Activated gamma-delta T cell (primary cell): ENCODE measurements around the gene OXLD1.
"Not testable (repeated sequence)": the region's sequence is repeated elsewhere in the genome, so short reads cannot be mapped to it uniquely, and the experiment has no call there.

Experiments
- DNase-seq: peaks from one replicate; lab custom pipeline; 2025; lab: John Stamatoyannopoulos, UW

Gene OXLD1

DNA sequence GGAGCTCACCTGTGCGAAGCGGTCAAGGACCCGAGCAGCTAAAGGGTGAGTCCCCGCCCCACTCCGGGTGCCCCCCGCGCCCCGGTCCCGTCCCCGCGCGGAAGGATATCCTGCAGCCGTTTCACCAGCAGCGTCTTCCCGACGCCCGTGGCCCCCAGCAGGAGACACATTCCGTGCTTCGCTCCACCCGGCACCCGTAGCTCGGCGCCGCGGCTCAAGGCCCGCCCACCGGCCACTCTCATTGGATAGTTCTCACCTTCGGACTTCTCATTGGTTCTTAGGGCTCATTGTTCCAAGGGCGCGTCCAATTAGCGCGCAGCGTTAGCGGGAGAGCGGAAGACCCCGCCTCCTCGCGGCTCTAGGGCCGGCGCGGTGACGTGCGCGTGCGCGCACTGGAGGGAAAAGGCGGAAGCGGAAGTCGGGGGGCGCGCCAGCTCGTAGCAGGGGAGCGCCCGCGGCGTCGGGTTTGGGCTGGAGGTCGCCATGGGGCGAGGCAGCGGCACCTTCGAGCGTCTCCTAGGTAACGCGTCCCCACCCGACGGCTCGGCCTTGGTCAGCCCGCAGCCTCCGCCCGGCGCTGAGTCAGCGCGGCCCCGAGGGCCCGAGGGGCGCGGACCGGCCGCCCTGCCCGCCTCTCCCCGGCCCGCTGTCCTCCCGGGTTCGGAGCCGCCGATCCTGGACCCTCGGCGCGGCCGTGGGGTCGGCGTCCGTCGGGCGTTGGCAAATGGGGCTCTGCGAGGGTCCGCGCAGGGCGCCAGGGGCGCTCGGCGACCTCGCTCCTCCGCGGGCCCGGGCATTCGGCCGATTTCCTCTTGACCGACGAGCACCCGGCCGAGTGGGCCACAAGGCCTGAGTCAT lies 17.4 kb upstream of the OXLD1 start, which contains the start of the genes ARL16 and HGS:
Gene ARL16, minus strand, starts transcription at position 214 of the 858 bp plus-strand sequence. Its CDS starts 44 bp downstream, at position 170.
Gene HGS, plus strand, starts transcription at position 428 of the 858 bp plus-strand sequence. Its CDS starts 56 bp downstream, at position 484.
- peak; percentile 93 for DNase-seq

DNA sequence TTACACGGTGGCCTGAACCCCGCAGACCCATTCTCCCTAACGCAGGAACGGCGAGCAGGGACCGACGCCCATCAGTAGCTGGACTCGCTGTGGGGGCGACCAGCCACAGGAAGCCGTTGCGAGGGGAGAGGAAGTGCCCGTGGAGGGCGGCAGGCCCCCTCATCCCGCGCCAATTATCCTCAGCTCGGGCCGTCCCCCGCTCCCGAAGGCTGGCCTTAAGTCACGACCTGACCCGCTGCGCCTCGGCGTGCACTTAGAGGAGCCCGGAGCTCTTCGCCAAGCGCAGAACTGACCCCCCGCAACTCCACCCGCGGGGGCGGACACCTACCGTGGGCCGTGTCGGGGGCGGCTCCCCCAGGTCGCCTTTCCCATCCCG lies 16.8 kb upstream of the OXLD1 start:
- no peak for DNase-seq

DNA sequence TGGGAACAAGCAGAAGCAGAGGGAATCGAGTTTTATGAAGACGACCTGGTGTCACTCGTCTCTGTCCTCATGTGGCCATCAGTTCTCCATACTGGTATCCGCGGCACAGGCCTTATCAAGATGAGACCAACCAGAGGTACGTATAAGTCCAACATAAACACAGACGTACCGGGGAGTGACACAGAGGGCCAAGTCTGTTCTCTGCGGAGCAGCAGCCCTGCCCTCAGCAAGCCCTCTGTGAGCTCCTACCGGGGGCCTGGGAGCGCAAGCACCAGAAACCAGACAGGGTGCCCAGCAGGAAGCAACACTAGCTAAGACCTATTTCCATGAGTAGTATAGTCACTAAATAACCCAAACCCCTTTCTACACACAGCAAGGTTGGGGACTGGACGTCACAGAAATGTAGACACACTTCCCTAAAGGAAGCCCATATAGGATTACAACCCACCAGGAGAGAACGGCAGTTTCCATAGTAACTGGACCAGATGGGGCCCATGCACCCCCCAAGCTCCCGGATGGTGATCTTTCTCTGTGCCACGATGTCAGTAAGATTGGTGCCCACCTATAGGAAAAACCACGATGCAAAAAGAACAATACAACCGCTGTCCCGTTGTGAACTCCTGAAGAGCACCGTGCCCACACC lies 16.3 kb upstream of the OXLD1 start:
- DNase-seq: no peak

DNA sequence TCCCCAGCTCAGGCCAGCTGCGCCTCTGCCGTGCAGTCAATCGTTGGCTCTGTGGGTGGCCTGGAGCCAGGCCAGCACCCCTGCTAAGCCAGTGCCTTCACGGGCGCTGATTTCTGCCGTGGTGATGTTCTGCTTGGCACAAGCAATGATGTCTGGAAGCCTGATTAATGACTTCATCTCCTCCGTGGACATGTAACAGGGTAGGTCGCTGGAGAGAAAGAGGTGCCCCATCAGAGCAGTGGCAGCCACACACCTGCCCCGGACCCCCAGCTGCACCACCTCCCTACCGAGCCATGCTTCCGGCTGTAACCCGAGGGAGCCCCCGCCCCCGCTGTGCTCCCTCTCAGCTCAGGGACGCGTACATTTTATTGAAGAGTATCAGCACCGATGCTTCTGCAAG lies 15.3 kb upstream of the OXLD1 start:
- DNase-seq: no peak

DNA sequence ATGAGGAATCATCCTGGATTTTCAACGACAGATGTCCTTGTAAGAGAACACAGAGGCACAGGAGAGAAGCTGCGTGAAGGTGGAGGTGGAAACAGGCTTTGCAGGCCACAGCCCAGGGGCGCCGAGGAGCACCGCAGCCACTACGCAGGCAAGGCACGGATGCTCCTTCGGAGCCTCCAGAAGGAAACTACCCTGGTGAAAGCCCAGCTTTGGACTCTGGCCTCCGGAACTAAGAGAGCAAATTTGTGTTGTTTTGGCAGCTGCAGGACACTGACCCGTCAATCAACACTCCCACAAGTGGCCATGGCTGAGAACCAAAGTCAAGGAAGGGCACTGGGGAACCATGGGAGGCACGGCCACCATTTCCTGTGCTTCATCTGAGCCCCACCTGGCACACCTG lies 13.7 kb upstream of the OXLD1 start:
- no peak for DNase-seq

DNA sequence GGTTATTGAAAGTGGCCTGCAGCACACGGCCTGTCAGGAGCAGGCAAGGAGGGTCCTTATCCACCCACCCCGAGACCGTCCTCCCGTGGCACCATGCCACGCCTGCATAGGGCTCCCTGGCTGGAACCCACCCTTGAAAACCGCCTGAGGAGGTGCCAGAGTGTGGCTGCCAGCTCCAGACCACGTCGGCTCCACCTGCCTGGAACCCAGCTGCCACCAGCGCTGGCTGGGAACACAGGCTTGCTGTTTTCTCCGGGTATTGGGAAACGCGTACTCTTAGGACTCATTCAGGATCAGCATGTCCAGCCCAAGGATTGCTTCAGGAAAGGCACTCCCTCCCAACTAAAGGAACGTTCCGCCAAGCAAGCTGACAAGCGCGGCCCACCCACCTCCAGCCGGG lies 10.5 kb upstream of the OXLD1 start:
- DNase-seq: no peak

DNA sequence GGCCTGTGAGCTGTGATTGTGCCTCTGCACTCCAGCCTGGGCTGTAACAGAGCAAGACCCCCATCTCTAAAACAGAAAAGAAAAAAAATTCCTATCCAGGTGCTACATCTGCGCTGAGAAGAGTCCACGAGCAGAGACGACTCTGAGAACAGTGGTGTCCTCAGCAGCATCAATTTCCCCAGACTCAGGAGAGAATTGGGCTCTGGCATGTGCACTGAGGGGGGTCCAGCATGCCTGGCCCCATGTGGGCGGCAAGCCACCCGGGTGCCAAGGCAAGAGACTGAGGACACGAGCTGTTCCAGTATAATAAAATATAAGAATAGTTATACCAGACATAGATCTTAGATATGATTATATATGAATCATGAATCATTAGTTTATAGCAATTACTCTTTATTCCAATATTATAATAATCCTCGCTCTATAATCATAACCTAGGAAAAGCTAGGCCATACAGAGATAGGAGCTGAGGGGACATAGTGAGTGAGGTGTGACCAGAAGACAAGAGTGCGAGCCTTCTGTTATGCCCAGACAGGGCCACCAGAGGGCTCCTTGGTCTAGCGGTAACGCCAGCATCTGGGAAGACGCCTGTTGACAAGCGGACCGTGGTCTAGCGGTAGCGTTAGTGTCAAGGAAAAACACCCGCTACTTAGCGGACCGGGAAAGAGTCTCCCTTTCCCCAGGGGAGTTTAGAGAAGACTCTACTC lies 9.3 kb upstream of the OXLD1 start:
- DNase-seq: not testable (repeated sequence)

DNA sequence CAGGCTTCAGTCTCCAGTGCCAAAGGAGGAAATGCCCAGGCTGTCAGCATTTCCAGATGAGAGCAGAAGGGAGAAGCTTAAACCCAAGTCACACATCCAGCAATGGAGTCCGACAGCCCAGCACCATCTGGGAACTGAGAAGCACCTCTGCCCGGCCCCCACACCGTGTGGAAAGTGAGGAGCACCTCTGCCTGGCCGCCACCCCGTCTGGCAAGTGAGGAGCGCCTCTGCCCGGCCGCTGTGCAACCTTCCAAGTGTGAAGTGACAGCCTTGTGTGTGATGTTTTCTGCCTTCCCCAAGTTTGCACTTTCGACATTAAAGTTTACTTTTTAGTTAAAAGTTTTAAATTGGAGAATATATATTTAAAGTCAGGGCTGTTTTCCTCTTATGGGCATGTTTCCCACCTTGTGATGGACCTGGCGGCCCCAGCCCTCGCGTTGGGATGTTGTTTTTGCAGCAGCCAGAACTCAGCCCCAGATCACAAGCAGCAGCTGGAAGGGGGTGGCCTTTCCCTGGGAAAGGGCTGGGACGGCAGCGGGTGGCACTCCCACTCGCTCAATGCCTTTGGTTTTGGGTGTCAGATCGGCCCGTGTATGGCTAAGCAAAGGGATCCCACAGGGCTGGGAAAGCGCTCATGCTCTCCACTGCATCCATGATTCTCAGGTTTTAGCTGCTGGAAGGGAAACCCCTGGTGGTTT lies 7.3 kb upstream of the OXLD1 start:
- no peak for DNase-seq

DNA sequence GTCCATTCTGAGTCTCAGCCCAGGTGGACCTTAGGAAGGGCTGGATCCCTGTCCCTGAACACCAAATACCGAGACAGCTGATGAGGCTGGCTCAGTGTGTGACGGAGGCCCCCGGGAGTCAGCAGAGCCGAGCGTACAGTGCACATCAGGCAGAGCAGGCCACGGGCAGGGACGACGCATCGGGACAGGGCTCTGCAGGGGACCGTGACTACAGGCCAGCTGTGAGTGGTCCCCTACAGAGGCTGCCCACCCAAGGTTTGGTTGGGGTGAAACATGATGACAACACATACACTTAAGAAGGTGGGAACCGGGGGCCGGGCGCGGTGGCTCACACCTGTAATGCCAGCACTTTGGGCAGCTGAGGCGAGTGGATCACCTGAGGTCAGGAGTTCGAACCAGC lies 6.5 kb upstream of the OXLD1 start:
- DNase-seq: no peak

DNA sequence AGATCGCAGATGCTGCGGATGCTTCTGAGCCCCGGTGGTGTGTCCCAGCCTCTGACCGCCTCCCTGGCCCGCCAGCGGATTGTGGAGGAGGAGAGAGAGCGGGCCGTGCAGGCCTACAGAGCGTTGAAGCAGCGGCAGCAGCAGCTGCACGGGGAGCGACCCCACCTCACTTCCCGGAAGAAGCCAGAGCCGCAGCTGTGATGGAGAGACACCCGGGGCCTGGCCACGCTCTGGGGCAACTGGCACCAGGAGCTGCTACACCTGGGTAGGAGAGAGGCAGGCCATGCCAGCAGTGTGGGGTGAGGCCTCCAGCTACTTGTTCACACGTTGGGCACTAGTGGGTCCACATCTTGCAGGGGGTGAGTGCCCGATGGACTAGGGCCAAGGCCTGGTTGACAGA lies 6.1 kb upstream of the OXLD1 start:
- no peak for DNase-seq

DNA sequence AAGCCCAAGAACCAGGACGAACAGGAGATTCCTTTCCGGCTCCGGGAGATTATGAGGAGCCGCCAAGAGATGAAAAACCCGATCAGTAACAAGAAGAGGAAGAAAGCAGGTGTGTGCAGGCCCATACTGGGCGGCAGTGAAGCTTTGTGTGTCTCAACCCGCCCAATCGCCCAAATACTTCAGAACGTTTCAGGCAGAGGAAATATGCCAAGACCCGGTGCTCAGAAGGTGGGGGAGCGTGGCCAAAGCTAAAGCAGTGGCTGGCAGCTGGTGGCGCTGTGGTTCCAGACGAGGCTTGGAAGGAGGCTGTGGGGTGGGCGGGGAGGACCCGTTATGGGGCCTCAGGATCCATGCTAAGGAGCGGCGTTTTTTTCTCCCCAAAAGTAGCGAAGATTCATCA lies 1.3 kb upstream of the OXLD1 start:
- DNase-seq: no peak

DNA sequence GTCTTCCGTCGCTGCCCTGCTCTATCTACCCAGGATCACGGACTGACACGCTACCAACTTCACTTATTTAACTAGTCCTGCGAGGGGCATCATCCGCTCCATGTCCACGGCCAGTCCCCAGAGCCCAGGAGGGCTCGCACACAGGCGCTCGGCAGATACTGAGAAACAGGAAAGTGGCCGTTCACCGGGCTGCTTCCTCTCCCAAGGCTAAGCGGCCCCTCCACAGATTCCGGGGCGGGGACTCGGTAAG lies 388 bp downstream of the OXLD1 start:
- DNase-seq: no peak

DNA sequence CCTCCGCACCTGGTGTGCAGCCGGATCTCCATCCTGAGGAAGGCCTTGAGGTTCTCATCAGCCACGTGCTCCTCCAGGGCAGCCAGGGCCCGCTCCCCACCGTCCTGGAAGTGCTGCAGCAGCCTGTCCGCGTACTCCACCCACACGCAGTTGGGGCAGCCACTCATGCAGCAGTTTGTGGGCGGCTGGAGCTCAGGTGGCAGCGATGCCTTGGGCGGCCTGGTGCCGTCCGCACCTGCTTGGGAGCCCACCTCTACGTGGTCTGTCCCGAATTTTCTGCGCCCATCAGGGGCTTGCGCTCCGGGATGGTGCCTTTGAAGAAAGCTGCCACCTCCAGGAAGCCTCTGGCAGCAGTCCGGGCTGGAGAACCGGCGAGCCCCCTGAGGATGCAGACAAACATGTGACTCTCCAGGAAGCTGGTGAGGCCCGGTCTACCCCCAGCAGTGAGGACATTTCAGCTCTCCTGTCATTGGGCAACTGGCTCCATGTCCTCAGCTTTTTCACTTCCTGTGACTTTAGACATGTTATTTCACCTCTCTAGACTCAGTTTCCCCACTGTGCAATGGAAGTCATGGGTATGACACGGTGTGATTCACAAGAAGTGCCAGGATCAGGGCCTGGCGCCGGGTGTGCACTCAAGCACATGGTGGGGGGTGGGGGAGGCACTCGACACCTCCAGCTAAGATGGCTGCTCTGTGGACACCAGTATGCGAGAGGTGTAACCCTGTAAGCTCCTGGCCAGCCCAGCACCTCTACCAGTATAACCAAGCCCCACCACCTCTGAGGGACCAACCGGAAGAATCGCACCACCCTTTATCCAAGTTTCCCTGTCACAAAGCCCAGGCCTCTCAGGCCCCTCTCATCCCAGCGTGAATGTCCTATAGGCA lies 957 bp downstream of the OXLD1 start:
- no peak for DNase-seq

DNA sequence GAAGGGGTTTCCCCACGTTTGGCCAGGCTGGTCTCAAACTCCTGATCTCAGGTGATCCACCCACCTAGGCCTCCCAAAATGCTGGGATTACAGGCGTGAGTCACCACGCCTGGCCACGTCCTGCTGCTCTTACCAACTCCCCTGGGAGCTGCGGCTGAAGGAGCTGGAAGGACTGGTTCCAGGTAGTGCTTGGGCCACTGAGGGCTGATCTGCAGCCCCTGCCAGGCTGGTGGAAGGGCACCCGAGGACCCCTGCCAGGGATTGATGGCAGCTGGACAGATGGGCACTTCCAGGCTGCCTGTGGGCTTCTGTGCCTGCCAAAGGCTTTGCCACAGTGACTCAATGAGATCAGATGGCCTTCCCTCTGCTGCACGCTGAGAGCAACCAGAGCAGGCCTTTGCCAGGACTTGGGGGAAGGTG lies 2.3 kb downstream of the OXLD1 start:
- no peak for DNase-seq

DNA sequence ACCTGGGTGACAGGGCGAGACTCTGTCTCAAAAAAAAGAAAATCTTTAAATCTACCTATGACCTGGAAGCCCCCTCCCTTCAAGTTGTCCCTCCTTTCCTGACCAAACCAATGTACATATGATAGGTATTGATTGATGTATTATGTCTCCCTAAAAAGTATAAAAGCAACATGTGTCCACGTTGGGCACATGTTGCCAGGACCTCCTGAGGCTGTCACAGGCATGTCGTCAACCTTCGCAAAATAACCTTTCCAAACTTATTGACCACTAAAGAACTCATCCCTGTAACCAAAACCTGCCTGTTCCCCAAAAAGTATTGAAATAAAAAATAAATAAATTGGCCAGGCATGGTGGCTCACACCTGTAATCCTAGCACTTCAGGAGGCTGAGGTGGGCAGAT lies 4.4 kb downstream of the OXLD1 start:
- no peak for DNase-seq

DNA sequence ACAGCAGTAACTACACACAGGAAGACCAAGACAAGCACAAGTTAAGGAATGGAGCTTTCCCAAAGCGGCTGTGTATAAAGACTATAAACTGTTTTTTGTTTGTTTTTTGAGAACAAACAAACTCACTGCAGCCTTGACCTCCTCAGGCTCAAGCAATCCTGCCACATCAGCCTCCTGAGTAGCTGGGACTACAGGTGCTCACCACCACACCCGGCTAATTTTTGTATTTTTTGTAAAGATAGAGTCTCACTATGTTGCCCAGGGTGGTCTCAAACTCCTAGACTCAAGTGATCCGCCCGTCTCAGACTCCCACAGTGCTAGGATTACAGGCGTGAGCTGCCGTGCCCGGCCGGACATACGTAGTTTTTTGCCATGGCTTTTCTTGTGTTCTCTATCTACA lies 6.0 kb downstream of the OXLD1 start:
- no peak for DNase-seq

DNA sequence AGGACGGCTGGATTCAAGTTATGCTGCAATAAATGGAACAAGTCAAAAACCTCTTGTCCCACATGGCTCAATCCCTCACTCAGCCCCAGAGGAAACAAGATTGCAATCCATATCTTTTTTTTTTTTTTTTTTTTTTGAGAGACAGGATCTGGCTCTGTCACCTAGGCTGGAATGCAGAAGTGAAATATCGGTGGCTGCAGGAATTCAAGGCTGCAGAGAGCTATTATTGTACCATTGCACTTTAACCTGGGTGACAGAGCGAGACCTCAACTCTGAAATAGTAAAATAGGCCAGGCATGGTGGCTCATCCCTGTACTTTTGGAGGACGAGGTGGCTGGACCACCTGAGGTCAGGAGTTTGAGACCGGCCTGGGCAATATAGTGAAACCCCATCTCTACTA lies 7.4 kb downstream of the OXLD1 start:
- DNase-seq: no peak

DNA sequence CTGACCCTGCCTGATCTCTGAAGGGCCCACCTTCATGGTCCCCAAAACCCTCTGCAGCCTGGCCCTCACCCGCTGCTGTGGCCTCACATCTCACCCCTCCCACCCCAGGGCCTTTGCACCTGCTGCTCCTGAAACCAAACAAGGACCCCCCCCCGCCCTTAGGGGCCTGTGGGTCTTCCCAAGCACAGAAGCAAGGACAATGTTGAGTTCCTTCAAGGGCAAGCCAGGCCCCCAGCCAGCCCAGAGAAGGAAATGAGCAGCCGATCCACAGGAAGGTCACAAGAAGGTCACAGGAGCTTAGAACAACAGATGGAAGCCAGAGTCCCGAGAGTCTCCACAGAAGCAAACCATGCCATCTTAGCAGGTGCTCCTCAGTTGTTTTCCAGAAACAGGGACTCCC lies 9.6 kb downstream of the OXLD1 start:
- no peak for DNase-seq

DNA sequence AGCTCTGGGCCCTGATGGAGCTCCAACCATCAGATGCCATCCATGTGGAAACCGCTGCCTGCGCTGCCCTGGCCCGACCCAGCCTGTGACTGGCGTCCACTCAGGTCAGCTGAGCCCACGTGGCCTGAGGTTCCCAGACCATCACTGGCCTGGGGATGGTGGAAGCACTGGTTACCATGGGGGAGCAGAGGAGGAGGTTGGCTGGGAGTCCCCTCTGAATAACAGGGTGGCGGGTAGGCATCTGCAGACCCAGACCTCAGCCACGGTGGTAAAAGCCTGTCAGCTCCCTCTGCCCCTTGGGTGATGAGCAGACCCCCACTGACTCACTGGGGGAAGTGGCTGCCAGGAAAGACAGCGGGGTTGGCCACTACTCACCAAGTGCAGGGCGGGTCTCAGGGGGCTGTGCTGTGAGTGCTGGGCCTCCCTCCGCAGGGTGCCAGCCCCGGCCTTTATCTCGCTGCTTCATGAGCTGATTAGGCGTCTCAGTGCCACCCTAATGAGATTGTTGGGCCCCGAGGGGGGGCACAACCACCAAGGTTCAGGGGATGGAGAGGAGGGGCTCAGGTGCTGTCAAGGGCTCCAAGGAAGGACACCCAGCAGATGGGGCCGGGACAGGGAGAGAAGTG lies 10.2 kb downstream of the OXLD1 start, which contains the start of gene PDE6G:
Gene PDE6G, minus strand, starts transcription at position 425 of the 626 bp plus-strand sequence. CDS start 3,237 bp downstream, outside the sequence.
- no peak for DNase-seq

DNA sequence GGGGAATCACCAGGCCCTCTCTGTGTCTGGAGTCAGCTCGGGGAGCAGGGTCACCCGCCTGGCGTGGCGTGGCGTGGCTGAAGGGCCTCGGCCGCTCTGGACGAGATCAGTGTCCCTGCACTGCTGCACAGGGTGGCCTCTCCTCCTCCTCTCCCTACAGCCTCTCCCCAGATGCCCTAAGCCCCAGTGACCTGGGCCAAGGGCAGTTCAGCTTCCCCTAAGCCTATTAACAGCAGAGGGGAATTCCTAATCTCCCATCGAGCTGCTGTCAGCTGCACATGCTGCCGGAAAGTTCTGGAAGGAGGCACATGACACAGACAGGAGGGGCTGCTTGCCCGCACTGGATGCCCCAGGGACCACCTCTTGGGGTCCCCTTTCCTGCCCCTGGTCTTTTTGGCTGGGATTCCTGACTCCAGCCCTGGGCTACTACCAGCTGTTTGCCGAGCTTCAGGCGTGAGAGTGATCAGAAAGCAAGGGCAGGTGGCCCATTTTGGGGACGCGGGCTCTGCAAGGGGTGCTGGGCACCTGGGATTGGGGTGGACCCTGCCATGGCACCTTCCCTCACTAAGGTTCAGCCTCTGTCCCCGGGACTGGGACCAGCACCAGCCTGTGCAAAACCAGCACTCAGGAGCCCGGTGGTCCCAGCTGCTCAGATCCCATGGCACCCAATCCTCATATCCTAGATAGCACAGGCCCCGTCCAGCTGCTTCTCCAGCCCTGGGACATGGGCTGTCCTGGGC lies 10.9 kb downstream of the OXLD1 start:
- no peak for DNase-seq
